ENCODE results near the gene RBMX.

RBMX gene

GRCh38 chrX:136825771-136826170, 54.8 kb downstream of the RBMX start:
- Histone ChIP-seq H3K27me3 (ENCODE audit: control insufficient read depth, insufficient read depth, low read length) (no peaks in the 10 kb centered on the region), H3K4me1 (ENCODE audit: control insufficient read depth, insufficient read depth, low read length) (no peaks in the 10 kb centered on the region)

More at GRCh38 chrX:136825771-136826170, 54.8 kb downstream of the RBMX start:
- H3K36me3 ChIP-seq (ENCODE audit: control insufficient read depth, insufficient read depth, low read length) = no peaks in the 10 kb centered on the region
- no peaks in the 10 kb centered on the region for H3K9me3 ChIP-seq (ENCODE audit: control insufficient read depth, insufficient read depth, low read length)
- no peak overlapping the region for H3K9ac ChIP-seq (ENCODE audit: low read depth, low read length)
- H3K4me3 ChIP-seq (ENCODE audit: low read depth, low read length) = no peak overlapping the region
